MM.1S (cell line): ENCODE measurements around the gene FOS.

ENCODE experiments used
- EZH2 ChIP-seq: fragments of 300-600 bp; sonication (generic); optimal IDR thresholded peaks from 2 replicates; pipeline ENCODE3; 2017; ENCODE audit warnings: low read depth, mild to moderate bottlenecking, antibody characterized with exemption, low read length, mixed read lengths
- EZH2phosphoT487 ChIP-seq: fragments of 300-600 bp; sonication (generic); IDR thresholded peaks from 2 replicates; pipeline ENCODE4 v1.6.1; 2018; ENCODE audit warnings: antibody characterized with exemption, low read length
- TF ChIP-seq, protein P1 (sequence below): fragments of 300-600 bp; sonication (generic); IDR thresholded peaks from 2 replicates; pipeline ENCODE4 v1.5.1; 2016; ENCODE audit warnings: antibody characterized with exemption, low read length, mixed read lengths

DNA sequence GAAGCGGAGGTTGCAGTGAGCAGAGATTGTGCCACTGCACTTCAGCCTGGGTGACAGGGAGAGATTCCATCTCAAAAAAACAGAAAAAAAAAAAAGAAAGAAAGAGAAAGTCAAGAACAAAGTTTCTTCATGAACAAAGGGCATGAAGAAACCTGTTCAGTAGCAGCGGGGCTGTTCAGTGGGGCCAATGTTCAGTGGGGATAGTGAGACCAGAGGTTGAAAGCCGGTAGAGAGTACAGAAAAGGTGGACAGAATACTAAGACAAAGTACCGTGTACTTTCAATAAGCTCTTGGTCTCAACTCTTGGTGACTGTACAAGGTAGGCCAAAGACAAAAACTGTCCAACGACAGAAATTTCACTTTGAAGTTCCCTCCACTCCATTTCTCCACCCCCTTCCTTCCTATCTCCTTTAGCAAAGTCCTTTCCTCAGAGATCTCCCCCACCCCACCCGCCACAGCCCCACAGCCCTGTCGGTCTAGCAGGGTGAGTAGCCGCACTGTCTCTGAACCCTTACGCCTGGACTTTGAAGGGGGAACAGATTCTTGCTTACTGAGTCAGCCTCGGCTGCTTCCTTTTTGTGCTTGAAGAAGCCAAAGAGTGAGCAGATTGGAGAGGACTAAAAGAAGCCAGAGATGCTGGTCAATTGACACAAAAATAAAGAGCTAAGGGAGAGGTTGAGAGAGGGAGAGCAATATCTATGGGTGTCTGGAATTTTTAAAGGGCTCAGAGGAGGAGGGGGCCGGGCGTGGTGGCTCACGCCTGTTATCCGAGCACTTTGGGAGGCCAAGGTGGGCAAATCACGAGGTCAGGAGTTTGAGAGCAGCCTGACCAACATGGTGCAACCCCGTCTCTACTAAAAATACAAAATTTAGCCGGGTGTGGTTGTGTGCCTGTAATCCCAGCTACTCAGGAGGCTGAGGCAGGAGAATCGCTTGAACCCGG lies 44.2 kb upstream of the FOS start:
- TF ChIP-seq, protein P1, sequence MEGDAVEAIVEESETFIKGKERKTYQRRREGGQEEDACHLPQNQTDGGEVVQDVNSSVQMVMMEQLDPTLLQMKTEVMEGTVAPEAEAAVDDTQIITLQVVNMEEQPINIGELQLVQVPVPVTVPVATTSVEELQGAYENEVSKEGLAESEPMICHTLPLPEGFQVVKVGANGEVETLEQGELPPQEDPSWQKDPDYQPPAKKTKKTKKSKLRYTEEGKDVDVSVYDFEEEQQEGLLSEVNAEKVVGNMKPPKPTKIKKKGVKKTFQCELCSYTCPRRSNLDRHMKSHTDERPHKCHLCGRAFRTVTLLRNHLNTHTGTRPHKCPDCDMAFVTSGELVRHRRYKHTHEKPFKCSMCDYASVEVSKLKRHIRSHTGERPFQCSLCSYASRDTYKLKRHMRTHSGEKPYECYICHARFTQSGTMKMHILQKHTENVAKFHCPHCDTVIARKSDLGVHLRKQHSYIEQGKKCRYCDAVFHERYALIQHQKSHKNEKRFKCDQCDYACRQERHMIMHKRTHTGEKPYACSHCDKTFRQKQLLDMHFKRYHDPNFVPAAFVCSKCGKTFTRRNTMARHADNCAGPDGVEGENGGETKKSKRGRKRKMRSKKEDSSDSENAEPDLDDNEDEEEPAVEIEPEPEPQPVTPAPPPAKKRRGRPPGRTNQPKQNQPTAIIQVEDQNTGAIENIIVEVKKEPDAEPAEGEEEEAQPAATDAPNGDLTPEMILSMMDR: no peak
- TF ChIP-seq EZH2 (no peak), EZH2phosphoT487 (no peak)
